Spleen (tissue), 11 donors: ENCODE measurements around the gene ANXA8. TPM values are rescaled to one million over a fixed set of nuclear protein-coding genes. Genes with fewer than 3 reads are reported as not detected.
A peak's percentile ranks its signal among the peaks of the same experiment; 100 is the strongest.

Experiments
- DNase-seq: peaks from one replicate; pipeline ENCODE4 v3.0.0-alpha.2; 2020
- H3K27ac ChIP-seq, 8 donors: fragments of 200-600 bp; sonication (generic) in 7 of 8; 1 replicate in 4 of 8; 2 replicates in 4 of 8; pipeline versions ENCODE4 v1.5.0 to v1.8.0; 2016 to 2021; ENCODE audit warnings: inconsistent platforms in 4 of 8, mild to moderate bottlenecking in 4 of 8, moderate library complexity in 1 of 8
- H3K27me3 ChIP-seq, 7 donors: fragments of 200-600 bp; sonication (generic) in 6 of 7; replicated peaks in 1 of 7; 1 replicate in 4 of 7; 2 replicates in 3 of 7; pipeline versions ENCODE4 v1.5.0 to v1.8.0; 2016 to 2021; ENCODE audit warnings: inconsistent platforms in 3 of 7, mild to moderate bottlenecking in 1 of 7
- H3K36me3 ChIP-seq, 6 donors: fragments of 200-600 bp; sonication (generic) in 5 of 6; 1 replicate in 4 of 6; 2 replicates in 2 of 6; pipeline versions ENCODE4 v1.5.0 to v1.8.0; 2016 to 2021; ENCODE audit warnings: inconsistent platforms in 2 of 6
- H3K4me1 ChIP-seq, 6 donors: fragments of 200-600 bp; sonication (generic) in 5 of 6; 1 replicate in 3 of 6; 2 replicates in 3 of 6; pipeline versions ENCODE4 v1.5.0 to v1.8.0; 2016 to 2021; ENCODE audit warnings: inconsistent platforms in 3 of 6
- H3K4me3 ChIP-seq, 8 donors: fragments of 200-600 bp; sonication (generic) in 7 of 8; 1 replicate in 4 of 8; 2 replicates in 4 of 8; pipeline versions ENCODE4 v1.5.0 to v1.8.0; 2016 to 2021; ENCODE audit warnings: inconsistent platforms in 4 of 8, mild to moderate bottlenecking in 4 of 8, moderate library complexity in 2 of 8
- H3K9me3 ChIP-seq, 8 donors: fragments of 200-600 bp; sonication (generic) in 7 of 8; 1 replicate in 4 of 8; 2 replicates in 4 of 8; pipeline versions ENCODE4 v1.5.0 to v1.8.0; 2016 to 2021; ENCODE audit warnings: inconsistent platforms in 4 of 8
- POLR2A ChIP-seq, 3 donors: fragments of 450-650 bp; IDR thresholded peaks; one replicate each; pipeline ENCODE4 v1.5.1; 2017; ENCODE audit warnings: antibody characterized with exemption in 3 of 3, mild to moderate bottlenecking in 1 of 3
- POLR2AphosphoS5 ChIP-seq, 3 donors: sonication (generic); formaldehyde crosslinking; IDR thresholded peaks; one replicate each; pipeline ENCODE4 v1.5.1; 2017; ENCODE audit warnings: antibody characterized with exemption in 3 of 3
- WGBS, 5 donors: extraction: QIAGEN DNeasy Blood & Tissue Kit in 3 of 5; methylation state at CpG; one replicate each; pipeline versions ENCODE4 v1.1.5 to v1.1.7; 2013 to 2018; 5-methylcytosine and 5-hydroxymethylcytosine counted together
- intact Hi-C: fragments of 100-400 bp; cut with DNase I; formaldehyde crosslinking; loops from one replicate; pipeline ENCODE4 v1.15.0; 2023; ENCODE audit warnings: low total_unique reads
- polyA plus RNA-seq, 3 donors: library from polyadenylated mRNA; stranded (reverse); fragments of 200-250 nt; gene quantifications; one replicate each; pipeline ENCODE4 v1.2.1, GENCODE V29; 2013
- total RNA-seq, 7 donors: library from RNA; depleted of rRNA in 3 of 7; stranded (reverse); fragments of >200 nt in 3 of 7; fragmentation: NEBNext Ultra II Directional in 4 of 7; extraction: Animal tissue kit (Norgen Biotek cat#: 25700) in 4 of 7; gene quantifications; one replicate each; pipeline versions ENCODE4 v1.1.0 to v1.2.1, GENCODE V29; 2016 to 2021
- TF ChIP-seq, protein P1 (sequence below), 11 experiments: fragments of 200-600 bp in 7 of 11; fragments of 450-650 bp in 4 of 11; sonication (generic) in 4 of 11; IDR thresholded peaks in 8 of 11; conservative IDR thresholded peaks in 3 of 11; 1 replicate in 7 of 11; 2 replicates in 4 of 11; pipeline versions ENCODE4 v1.4.0 to v1.8.0; 2016 to 2021; ENCODE audit warnings: antibody characterized with exemption in 11 of 11, inconsistent platforms in 4 of 11, mild to moderate bottlenecking in 1 of 11
- donor health status: healthy with polysubstance abuse.
- donor health status: DM: no; HTN: no; CAD: no; lungs with moderate emphysema.
- donor health status: DM: no; HTN: no; CAD: no.
- donor health status: Bipolar disorder and iron deficiency.
- donor health status: healthy.
- donor health status: DM: no; HTN: no; CAD: no.
- donor health status: DM: yes; HTN: yes; CAD: no.

ANXA8 gene
- total and polyA plus RNA-seq, 10 donors: 0.04 to 0.32 (median 0.20) TPM; not detected in 6

DNA sequence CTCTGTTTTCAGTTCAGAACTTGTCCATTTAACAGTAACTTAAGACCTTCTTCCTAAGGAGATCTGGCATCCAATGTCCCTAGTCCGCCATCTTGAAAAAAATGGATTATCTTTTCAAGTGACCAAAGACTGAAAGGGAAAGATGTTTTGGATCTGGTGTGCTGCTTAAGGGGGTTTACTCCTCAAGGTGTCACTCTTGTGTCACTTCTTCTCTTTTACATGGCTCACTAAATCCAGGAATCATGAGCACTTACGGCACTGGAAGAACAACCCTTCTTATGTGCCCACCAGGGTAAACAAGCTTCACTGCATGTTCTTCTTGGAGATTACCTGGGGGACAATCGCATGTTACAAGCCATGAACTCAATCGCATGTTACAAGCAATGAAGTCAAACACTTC, 43.7 kb downstream of the ANXA8 start:
- H3K27me3 ChIP-seq: peaks cover 0 to 34% (median 0%) of the 10 kb centered on the region in 7 donors
- H3K9me3 ChIP-seq: peaks cover 0 to 34% (median 27%) of the 10 kb centered on the region in 8 donors
- no peak for DNase-seq
- no peaks in the 10 kb centered on the region for H3K36me3 ChIP-seq
- intact Hi-C loops: no loop called here
- no peak overlapping the region for H3K27ac ChIP-seq
- TF ChIP-seq POLR2A (IDR thresholded peaks at IDR 0.05): no peak
- TF ChIP-seq POLR2AphosphoS5 (IDR thresholded peaks at IDR 0.05): no peak
- TF ChIP-seq, protein P1, sequence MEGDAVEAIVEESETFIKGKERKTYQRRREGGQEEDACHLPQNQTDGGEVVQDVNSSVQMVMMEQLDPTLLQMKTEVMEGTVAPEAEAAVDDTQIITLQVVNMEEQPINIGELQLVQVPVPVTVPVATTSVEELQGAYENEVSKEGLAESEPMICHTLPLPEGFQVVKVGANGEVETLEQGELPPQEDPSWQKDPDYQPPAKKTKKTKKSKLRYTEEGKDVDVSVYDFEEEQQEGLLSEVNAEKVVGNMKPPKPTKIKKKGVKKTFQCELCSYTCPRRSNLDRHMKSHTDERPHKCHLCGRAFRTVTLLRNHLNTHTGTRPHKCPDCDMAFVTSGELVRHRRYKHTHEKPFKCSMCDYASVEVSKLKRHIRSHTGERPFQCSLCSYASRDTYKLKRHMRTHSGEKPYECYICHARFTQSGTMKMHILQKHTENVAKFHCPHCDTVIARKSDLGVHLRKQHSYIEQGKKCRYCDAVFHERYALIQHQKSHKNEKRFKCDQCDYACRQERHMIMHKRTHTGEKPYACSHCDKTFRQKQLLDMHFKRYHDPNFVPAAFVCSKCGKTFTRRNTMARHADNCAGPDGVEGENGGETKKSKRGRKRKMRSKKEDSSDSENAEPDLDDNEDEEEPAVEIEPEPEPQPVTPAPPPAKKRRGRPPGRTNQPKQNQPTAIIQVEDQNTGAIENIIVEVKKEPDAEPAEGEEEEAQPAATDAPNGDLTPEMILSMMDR (IDR thresholded peaks at IDR 0.05 in 8 of 11, conservative IDR thresholded peaks at IDR 0.05 in 3 of 11): no peak
- no peaks in the 10 kb centered on the region for H3K4me1 ChIP-seq
- WGBS, 5 donors: 91 to 97% (median 94%) methylated on average over 4 of the region's 4 CpGs
- H3K4me3 ChIP-seq: no peak overlapping the region

DNA sequence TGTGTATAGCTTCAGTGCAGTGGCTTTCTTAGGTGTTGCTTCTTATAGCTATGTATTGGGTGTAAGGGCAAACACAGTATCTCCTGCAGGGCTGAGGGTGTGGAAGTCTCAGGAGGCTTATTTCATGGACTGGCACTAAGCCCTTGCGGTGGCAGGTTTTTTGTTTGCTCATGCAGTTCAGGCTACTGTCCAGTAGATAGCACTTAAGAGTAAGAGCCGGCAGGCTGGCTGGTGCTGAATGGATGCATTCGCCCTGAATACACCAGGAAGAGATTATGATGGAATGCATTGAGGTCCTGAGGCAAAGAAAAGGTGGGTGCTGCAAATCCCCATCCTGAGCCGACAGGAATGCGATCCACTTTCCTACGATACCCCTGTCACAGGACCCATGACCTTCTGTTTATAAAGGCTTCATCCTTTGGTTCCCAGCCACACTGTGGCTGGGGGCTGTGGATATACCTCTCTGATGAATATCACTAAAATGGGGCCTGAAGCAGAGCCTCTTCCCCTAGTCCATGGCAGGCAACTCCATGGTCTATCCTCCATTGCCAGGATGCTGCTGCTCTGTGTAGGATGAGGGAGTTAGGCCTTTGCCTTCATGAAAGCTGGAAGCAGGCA, 44.9 kb downstream of the ANXA8 start:
- H3K9me3 ChIP-seq: peaks cover 0 to 28% (median 19%) of the 10 kb centered on the region in 8 donors

DNA sequence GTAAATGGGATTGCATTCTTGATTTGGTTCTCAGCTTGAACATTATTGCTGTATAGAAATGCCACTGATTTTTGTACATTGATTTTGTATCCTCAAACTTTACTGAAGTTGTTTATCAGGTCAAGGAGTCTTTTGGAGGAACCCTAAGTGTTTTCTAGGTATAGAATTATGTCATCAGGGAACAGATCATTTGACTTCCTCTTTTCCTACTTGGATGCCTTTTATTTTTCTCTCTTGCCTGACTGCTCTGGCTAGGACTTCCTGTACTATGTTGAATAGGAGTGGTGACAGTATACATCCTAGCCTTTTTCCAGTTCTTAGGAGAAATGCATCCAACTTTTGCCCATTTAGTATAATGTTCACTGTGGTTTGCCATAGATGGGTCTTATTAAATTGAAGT, 48.8 kb downstream of the ANXA8 start:
- TF ChIP-seq POLR2A (IDR thresholded peaks at IDR 0.05) (no peak), POLR2AphosphoS5 (IDR thresholded peaks at IDR 0.05) (no peak)
- TF ChIP-seq, protein P1 (IDR thresholded peaks at IDR 0.05 in 8 of 11, conservative IDR thresholded peaks at IDR 0.05 in 3 of 11): no peak
- Histone ChIP-seq H3K4me3 (no peak overlapping the region), H3K36me3 (no peaks in the 10 kb centered on the region), H3K27me3 (peaks cover 0 to 30% (median 0%) of the 10 kb centered on the region in 7 donors), H3K27ac (no peak overlapping the region), H3K9me3 (peaks cover 0 to 29% (median 19%) of the 10 kb centered on the region in 8 donors), H3K4me1 (no peaks in the 10 kb centered on the region)
- intact Hi-C loops: no loop called here
- DNase-seq: no peak

More for the DNA sequence above, 44.9 kb downstream of the ANXA8 start:
- no peaks in the 10 kb centered on the region for H3K36me3 ChIP-seq
- TF ChIP-seq POLR2A (IDR thresholded peaks at IDR 0.05) (no peak), POLR2AphosphoS5 (IDR thresholded peaks at IDR 0.05) (no peak)
- TF ChIP-seq, protein P1 (IDR thresholded peaks at IDR 0.05 in 8 of 11, conservative IDR thresholded peaks at IDR 0.05 in 3 of 11): no peak
- intact Hi-C loops: no loop called here
- no peaks in the 10 kb centered on the region for H3K4me1 ChIP-seq
- DNase-seq: peak; percentile 31
- 62 to 70% (median 66%) methylated on average over 6 of the region's 6 CpGs for WGBS, 5 donors
- H3K27me3 ChIP-seq: peaks cover 0 to 35% (median 0%) of the 10 kb centered on the region in 7 donors
- no peak overlapping the region for H3K4me3 ChIP-seq
- no peak overlapping the region for H3K27ac ChIP-seq

DNA sequence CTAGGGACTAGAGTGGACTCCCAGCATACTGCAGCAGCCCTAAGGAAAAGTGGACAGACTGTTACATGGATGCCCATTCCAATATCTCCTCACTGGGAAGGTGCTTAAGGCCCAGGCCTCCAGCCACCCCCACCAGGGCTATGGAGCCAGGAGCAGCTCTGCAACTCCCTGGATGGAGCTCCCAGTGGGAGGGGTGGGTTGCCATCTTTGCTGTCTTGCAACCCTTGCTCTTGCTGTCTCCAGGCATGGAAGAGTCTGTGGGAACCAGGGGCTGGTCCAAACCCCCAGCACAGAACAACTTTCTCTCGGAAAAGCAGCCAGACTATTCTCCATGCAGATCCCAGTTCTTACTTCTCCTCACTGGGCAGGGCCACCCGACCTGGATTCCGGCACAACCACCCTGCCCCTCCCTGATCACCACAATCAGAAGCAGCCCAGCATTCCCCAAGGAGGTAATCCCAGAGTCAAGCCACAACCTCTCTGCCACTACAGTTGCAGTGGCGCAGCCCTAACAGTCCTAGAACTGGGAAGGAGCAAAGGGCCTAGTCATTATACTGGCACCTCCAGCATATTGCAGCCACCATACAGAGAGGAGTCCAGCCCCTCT, 58.0 kb downstream of the ANXA8 start:
- H3K36me3 ChIP-seq: no peaks in the 10 kb centered on the region
- no peaks in the 10 kb centered on the region for H3K27me3 ChIP-seq
- H3K4me3 ChIP-seq: no peak overlapping the region
- TF ChIP-seq POLR2AphosphoS5 (IDR thresholded peaks at IDR 0.05) (no peak), POLR2A (IDR thresholded peaks at IDR 0.05) (no peak)
- TF ChIP-seq, protein P1 (IDR thresholded peaks at IDR 0.05 in 8 of 11, conservative IDR thresholded peaks at IDR 0.05 in 3 of 11): no peak
- H3K9me3 ChIP-seq: peaks cover 0 to 4% (median 0%) of the 10 kb centered on the region in 8 donors
- peak; percentile 50 for DNase-seq
- 82 to 100% (median 90%) methylated on average over 4 of the region's 4 CpGs for WGBS, 5 donors
- no peak overlapping the region for H3K27ac ChIP-seq
- intact Hi-C loops: no loop called here
- no peaks in the 10 kb centered on the region for H3K4me1 ChIP-seq
